G401 (cell line): ENCODE data around the gene BCAT1. TPM values are rescaled to one million over a fixed set of nuclear protein-coding genes. Genes with fewer than 3 reads are reported as not detected.

Source experiments
- DNase-seq: peaks from one replicate; pipeline ENCODE4 v3.0.0-alpha.2; 2015; ENCODE audit warnings: low spot score
- in situ Hi-C: cut with HindIII; loops from 2 replicates; pipeline ENCODE4 v1.10.0; 2016; ENCODE audit warnings: low sequenced_read_pairs, mixed read lengths
- total RNA-seq: library from RNA; depleted of rRNA; stranded (reverse); fragments of >200 nt; shearing (Covaris generic); gene quantifications from 2 replicates; pipeline ENCODE4 v1.2.3, GENCODE V29; 2014

Gene BCAT1
- total RNA-seq, 1 experiment from 2014 or later, result 0.81 TPM

GRCh38 chr12:24795699-24796347 is 153.1 kb downstream of the BCAT1 start:
- in situ Hi-C loops, result no loop called here
- DNase-seq, result no peak

GRCh38 chr12:24791622-24792021 is 157.3 kb downstream of the BCAT1 start:
- in situ Hi-C loops, result no loop called here
- DNase-seq, result no peak

GRCh38 chr12:24788886-24789285 is 160.0 kb downstream of the BCAT1 start:
- in situ Hi-C loops, result no loop called here

DNA sequence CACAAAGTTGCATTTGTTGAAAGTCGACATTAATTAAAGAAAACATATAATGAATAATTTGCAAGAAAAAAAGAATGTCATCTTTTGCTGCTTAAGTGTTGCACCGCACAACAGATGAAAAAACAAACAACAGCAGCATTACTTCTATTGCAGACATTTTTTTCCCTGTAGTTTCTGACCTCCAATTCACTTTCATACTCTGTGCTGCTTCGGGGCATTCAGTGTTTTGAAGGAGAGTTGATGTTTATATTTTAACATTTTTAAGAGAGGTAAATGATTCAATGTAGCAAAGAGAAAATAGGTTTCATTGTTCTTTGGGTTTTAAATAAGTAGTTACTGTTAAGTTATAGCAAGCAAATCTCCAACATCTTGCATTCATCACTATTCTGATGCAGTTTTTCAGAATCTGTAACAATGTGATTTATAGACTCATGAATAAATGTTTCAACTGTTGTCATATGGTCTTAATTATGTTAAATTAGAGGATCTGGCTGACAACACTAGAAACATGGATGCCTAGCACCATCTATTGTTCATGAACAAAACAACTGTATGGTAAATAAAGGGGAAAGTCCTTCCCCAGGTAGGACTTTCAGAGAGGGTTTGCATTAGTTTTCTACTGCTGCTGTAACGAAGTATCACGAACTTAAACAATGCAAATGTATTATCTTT is 168.1 kb downstream of the BCAT1 start:
- no peak for DNase-seq
- in situ Hi-C loops, result no loop called here

More at GRCh38 chr12:24788886-24789285, 160.0 kb downstream of the BCAT1 start:
- no peak for DNase-seq

GRCh38 chr12:24778486-24779304 is 170.2 kb downstream of the BCAT1 start:
- DNase-seq, result no peak
- in situ Hi-C loops, result no loop called here

DNA sequence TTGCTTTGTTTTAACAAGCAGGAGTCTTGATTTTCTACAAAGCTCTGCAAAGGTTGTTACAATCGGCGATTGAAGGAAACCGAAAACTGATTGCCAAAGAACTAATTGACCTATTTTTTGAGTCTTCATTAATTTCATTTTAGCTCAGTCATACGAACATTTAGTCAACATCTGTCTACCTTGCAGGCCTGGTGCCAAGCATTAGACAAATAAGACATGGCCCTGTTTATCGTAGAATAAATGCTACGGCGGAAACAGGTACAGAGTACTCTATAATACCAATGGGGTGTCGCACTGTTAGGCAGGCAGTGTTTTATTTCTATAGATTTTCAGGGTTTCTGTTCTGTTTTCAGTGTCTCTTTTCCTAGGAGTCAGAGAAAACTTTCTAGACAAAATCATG is 171.5 kb downstream of the BCAT1 start:
- in situ Hi-C loops, result no loop called here
- no peak for DNase-seq

DNA sequence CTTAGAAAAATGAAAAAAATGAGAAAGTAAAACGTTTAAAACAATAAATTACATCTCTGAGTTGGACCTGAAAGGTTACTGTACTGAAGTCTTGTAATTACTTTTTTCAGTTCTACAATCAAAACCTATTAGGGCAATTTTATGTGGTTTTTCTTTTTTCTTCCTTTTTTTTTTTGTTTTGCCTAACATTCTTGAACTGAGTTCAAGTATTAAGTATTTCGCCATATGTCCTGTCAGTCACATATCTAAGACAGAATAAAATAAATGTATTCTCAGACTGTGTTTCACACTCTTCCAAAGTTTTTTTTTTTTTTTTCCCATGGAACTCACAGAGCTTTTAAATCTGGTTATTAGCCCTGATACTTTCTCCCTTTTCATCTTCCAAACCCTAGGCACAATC is 172.0 kb downstream of the BCAT1 start:
- DNase-seq, result no peak
- in situ Hi-C loops, result no loop called here

DNA sequence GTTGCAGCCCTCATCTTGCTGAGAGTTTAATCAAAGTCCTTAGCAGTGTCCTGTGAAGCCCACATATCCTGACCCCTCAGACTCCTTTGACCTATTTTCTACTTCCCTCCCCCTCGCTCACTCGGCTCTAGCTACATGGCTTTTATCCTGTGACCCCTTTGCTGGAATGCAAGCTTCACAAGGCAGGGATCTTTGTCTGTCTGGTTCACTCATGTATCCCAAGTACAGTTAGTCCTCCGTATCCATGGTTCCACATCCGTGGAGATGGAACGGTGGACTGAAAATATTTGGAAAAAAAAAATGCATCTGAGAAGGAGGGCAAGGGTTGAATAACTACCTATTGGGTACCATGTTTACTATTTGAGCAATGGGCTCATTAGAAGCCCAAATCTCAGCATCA is 173.8 kb downstream of the BCAT1 start:
- DNase-seq, result no peak
- in situ Hi-C loops, result no loop called here

DNA sequence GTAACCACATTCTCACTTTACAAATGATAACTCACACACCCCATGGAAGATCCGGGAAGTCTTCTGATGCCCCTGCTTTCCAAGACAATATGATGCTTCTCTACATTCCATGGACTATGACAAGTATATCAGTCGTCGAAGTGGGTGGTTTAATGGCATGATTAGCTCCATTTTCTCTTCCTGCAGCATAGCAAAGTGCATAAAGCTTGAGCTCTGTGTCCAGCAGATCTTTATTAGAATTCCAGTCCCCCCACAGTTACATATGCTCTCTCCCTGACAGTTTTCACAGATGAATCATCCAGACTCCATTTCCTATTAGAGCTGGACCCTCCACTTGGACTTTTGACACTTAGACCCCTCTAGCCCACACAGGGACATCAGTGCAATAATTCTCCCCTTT is 174.9 kb downstream of the BCAT1 start:
- no peak for DNase-seq
- in situ Hi-C loops, result no loop called here

DNA sequence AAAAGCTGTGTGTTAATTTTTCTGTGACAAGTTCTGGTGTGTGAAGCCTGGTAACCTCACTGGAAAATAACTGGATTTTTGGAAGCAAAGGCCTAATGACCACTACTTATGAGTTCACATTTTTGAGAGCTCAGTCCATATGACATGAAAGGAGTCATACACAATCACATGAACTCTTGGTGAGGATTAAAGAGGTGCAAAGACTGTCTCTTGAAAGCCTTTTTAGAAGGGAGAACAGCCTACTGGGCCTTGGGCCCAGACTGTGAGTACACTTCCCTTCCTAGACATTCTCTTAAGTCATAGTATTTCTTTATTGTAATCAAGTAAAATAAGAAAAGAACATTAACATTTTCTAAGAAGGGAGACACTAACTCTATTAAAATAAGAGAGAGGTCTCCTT is 176.1 kb downstream of the BCAT1 start:
- in situ Hi-C loops, result no loop called here
- DNase-seq, result no peak

- DNase-seq, result no peak
- in situ Hi-C loops, result no loop called here
Measured at GRCh38 chr12:24770821-24771220, 178.1 kb downstream of the BCAT1 start.

- in situ Hi-C loops, result no loop called here
- DNase-seq, result no peak
Measured at GRCh38 chr12:24770334-24770733, 178.6 kb downstream of the BCAT1 start.

- no peak for DNase-seq
- in situ Hi-C loops, result no loop called here
Measured at GRCh38 chr12:24769682-24770081, 179.2 kb downstream of the BCAT1 start.

DNA sequence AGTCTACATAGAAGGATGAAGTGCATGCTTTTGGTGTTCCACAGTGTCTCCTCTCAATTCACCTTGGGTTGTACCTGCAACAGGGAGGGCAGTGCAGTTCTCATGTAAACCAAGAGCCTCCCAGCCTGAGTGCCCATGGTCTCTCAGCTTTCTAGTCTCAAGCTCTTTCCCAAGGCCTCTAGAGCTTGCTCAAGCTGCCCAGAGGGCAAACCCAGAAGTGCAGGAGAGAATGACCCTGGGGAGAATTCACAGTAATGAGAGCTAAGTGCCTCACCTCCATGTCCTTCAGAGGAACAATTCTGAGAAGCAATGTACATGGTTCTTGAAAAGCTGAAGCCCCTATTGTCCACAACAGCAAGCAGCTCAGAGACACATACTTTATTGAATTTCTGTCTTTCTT is 180.5 kb downstream of the BCAT1 start:
- no peak for DNase-seq
- in situ Hi-C loops, result no loop called here

GRCh38 chr12:24767016-24767415 is 181.9 kb downstream of the BCAT1 start:
- in situ Hi-C loops, result no loop called here
- no peak for DNase-seq

DNA sequence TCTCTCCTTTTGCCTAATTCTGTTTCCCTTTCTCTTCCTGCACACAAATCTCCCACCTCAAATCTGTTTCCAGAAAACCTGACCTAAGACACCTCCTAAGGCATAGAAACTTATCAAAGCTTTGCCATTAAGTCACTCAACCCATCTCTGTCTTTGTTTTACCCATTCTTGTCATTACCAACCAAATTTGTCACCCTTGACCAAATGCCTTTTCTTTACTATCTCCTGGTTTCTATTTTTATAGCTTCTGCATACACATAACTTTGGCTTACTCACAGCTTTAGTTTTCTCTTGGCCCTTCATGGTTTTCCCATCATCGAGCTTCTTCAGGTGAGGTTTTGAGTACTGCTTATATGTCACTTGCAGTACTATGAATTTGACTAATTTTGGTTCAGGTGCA is 184.2 kb downstream of the BCAT1 start:
- no peak for DNase-seq
- in situ Hi-C loops, result no loop called here

- DNase-seq, result no peak
- in situ Hi-C loops, result no loop called here
Measured at GRCh38 chr12:24760606-24761378, 188.1 kb downstream of the BCAT1 start.

DNA sequence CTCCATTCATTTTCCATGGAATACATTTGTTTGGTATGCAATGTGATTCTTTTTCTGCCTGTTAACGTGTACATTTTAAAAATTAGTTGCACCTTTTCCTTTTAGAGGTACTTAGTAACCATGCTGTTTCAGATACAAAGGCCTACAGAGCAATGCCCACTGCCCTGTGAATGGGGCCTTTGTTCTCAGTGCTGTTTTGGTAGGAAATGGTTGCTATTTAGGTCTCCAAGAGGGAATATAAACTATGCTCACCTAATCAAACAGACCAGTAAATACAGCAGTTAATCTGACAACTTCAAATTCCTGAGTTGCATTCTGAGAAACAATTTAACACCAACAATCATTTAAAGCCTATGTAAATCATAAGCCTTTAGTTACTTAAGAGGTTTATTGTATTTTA is 188.7 kb downstream of the BCAT1 start:
- no peak for DNase-seq
- in situ Hi-C loops, result no loop called here
